Epithelial cell of prostate (primary cell): Measurements from ENCODE around the gene NEK7.
"Not testable (repeated sequence)": the region's sequence is repeated elsewhere in the genome, so short reads cannot be mapped to it uniquely, and the experiment has no call there.

Source experiments
- DNase-seq: peaks from one replicate; pipeline ENCODE4 v3.0.0-alpha.2; 2011; ENCODE audit warnings: low read depth, low spot score
- H3K27ac ChIP-seq: fragments of 450-650 bp; 2 replicates; pipeline ENCODE4 v1.5.1; 2017; ENCODE audit warnings: mild to moderate bottlenecking

NEK7 gene

GRCh38 chr1:198273748-198274295, 117.0 kb downstream of the NEK7 start:
- no peak overlapping the region for H3K27ac ChIP-seq
- DNase-seq: no peak

- no peak for DNase-seq
- no peak overlapping the region for H3K27ac ChIP-seq
Measured at GRCh38 chr1:198275597-198275996, 118.8 kb downstream of the NEK7 start.

- DNase-seq: no peak
Measured at GRCh38 chr1:198276241-198276640, 119.4 kb downstream of the NEK7 start.

GRCh38 chr1:198278943-198279342, 122.1 kb downstream of the NEK7 start:
- DNase-seq: no peak
- no peak overlapping the region for H3K27ac ChIP-seq

More at GRCh38 chr1:198276241-198276640, 119.4 kb downstream of the NEK7 start:
- H3K27ac ChIP-seq: no peak overlapping the region

GRCh38 chr1:198280080-198280479, 123.3 kb downstream of the NEK7 start:
- DNase-seq: no peak
- H3K27ac ChIP-seq: no peak overlapping the region

GRCh38 chr1:198281911-198282310, 125.1 kb downstream of the NEK7 start:
- DNase-seq: no peak
- H3K27ac ChIP-seq: no peak overlapping the region

GRCh38 chr1:198283222-198283621, 126.4 kb downstream of the NEK7 start:
- DNase-seq: no peak
- H3K27ac ChIP-seq: no peak overlapping the region

GRCh38 chr1:198287916-198288315, 131.1 kb downstream of the NEK7 start:
- no peak for DNase-seq
- no peak overlapping the region for H3K27ac ChIP-seq

GRCh38 chr1:198290089-198290683, 133.4 kb downstream of the NEK7 start:
- no peak overlapping the region for H3K27ac ChIP-seq
- DNase-seq: no peak

- no peak for DNase-seq
- H3K27ac ChIP-seq: no peak overlapping the region
Measured at GRCh38 chr1:198291036-198291435, 134.2 kb downstream of the NEK7 start.

GRCh38 chr1:198291924-198292323, 135.1 kb downstream of the NEK7 start:
- no peak overlapping the region for H3K27ac ChIP-seq
- no peak for DNase-seq

- no peak overlapping the region for H3K27ac ChIP-seq
- no peak for DNase-seq
Measured at GRCh38 chr1:198295225-198295624, 138.4 kb downstream of the NEK7 start.

- no peak overlapping the region for H3K27ac ChIP-seq
- no peak for DNase-seq
Measured at GRCh38 chr1:198295971-198296370, 139.2 kb downstream of the NEK7 start.

- H3K27ac ChIP-seq: no peak overlapping the region
- no peak for DNase-seq
Measured at GRCh38 chr1:198297281-198297680, 140.5 kb downstream of the NEK7 start.

GRCh38 chr1:198298640-198299039, 141.8 kb downstream of the NEK7 start:
- DNase-seq: no peak

GRCh38 chr1:198300451-198300850, 143.7 kb downstream of the NEK7 start:
- no peak for DNase-seq

More at GRCh38 chr1:198298640-198299039, 141.8 kb downstream of the NEK7 start:
- no peak overlapping the region for H3K27ac ChIP-seq

GRCh38 chr1:198304431-198304830, 147.6 kb downstream of the NEK7 start:
- no peak for DNase-seq
- H3K27ac ChIP-seq: no peak overlapping the region

More at GRCh38 chr1:198300451-198300850, 143.7 kb downstream of the NEK7 start:
- no peak overlapping the region for H3K27ac ChIP-seq

GRCh38 chr1:198314817-198315216, 158.0 kb downstream of the NEK7 start:
- H3K27ac ChIP-seq, DNase-seq: not testable (repeated sequence)

GRCh38 chr1:198315331-198315730, 158.5 kb downstream of the NEK7 start:
- not testable (repeated sequence) for H3K27ac ChIP-seq, DNase-seq

GRCh38 chr1:198316546-198317100, 159.8 kb downstream of the NEK7 start:
- H3K27ac ChIP-seq: no peak overlapping the region
- DNase-seq: no peak

GRCh38 chr1:198318085-198318484, 161.3 kb downstream of the NEK7 start:
- DNase-seq: no peak

GRCh38 chr1:198320759-198321158, 164.0 kb downstream of the NEK7 start:
- no peak overlapping the region for H3K27ac ChIP-seq
- DNase-seq: no peak

More at GRCh38 chr1:198318085-198318484, 161.3 kb downstream of the NEK7 start:
- H3K27ac ChIP-seq: no peak overlapping the region
